GM23248 (cell line): ENCODE results near the gene MSGN1. TPM values are rescaled to one million over a fixed set of nuclear protein-coding genes. Genes with fewer than 3 reads are reported as not detected.

Experiments
- DNase-seq: peaks from one replicate; pipeline ENCODE4 v3.0.0-alpha.2; 2015
- H2AFZ ChIP-seq: fragments of 200-600 bp; sonication (generic); 2 replicates; pipeline ENCODE4 v1.6.1; 2016; ENCODE audit warnings: antibody characterized with exemption
- H3F3A ChIP-seq: fragments of 200-600 bp; sonication (generic); 2 replicates; pipeline ENCODE4 v1.6.1; 2016; ENCODE audit warnings: mild to moderate bottlenecking, antibody characterized with exemption, mixed run types; ENCODE audit not compliant: insufficient read depth
- H3K27ac ChIP-seq: fragments of 200-600 bp; sonication (generic); 2 replicates; pipeline ENCODE4 v1.5.1; 2016; ENCODE audit warnings: mild to moderate bottlenecking
- H3K27me3 ChIP-seq: fragments of 200-600 bp; sonication (generic); replicated peaks from 2 replicates; pipeline ENCODE4 v1.6.1; 2016; ENCODE audit warnings: mild to moderate bottlenecking; ENCODE audit not compliant: insufficient read depth
- H3K36me3 ChIP-seq: fragments of 200-600 bp; sonication (generic); 2 replicates; pipeline ENCODE4 v1.6.1; 2016; ENCODE audit warnings: low read depth, mild to moderate bottlenecking
- H3K4me1 ChIP-seq: fragments of 200-600 bp; sonication (generic); 2 replicates; pipeline ENCODE4 v1.6.1; 2016; ENCODE audit warnings: mild to moderate bottlenecking; ENCODE audit not compliant: insufficient read depth
- H3K4me2 ChIP-seq: fragments of 200-600 bp; sonication (generic); one replicate; pipeline ENCODE4 v1.6.1; 2016; ENCODE audit warnings: mild to moderate bottlenecking; ENCODE audit not compliant: unreplicated experiment
- H3K4me3 ChIP-seq: fragments of 200-600 bp; sonication (generic); 2 replicates; pipeline ENCODE4 v1.5.1; 2016; ENCODE audit warnings: mild to moderate bottlenecking
- H3K79me2 ChIP-seq: fragments of 200-600 bp; sonication (generic); 2 replicates; pipeline ENCODE4 v1.6.1; 2016; ENCODE audit warnings: mild to moderate bottlenecking; ENCODE audit not compliant: insufficient read depth
- H3K9ac ChIP-seq: fragments of 200-600 bp; sonication (generic); 2 replicates; pipeline ENCODE4 v1.6.1; 2016; ENCODE audit warnings: mild to moderate bottlenecking
- H3K9me2 ChIP-seq: fragments of 200-600 bp; sonication (generic); 2 replicates; pipeline ENCODE4 v1.6.1; 2016; ENCODE audit warnings: mixed run types, mild to moderate bottlenecking, moderate library complexity; ENCODE audit not compliant: insufficient read depth
- H3K9me3 ChIP-seq: fragments of 200-600 bp; sonication (generic); one replicate; pipeline ENCODE4 v1.6.1; 2017; ENCODE audit warnings: low read depth
- H4K20me1 ChIP-seq: fragments of 200-600 bp; sonication (generic); 2 replicates; pipeline ENCODE4 v1.6.0; 2016; ENCODE audit not compliant: insufficient read depth
- EZH2 ChIP-seq: fragments of 200-600 bp; sonication (generic); IDR thresholded peaks from 2 replicates; pipeline ENCODE4 v1.6.1; 2018; ENCODE audit warnings: antibody characterized with exemption, mild to moderate bottlenecking; ENCODE audit not compliant: insufficient read depth, poor library complexity, severe bottlenecking
- EZH2phosphoT487 ChIP-seq: fragments of 200-600 bp; sonication (generic); IDR thresholded peaks from 2 replicates; pipeline ENCODE4 v1.6.1; 2018; ENCODE audit warnings: antibody characterized with exemption, moderate library complexity, mild to moderate bottlenecking, low read depth; ENCODE audit not compliant: insufficient read depth
- WGBS, 2 experiments: methylation state at CpG; one replicate each; pipeline ENCODE4 v1.1.6; 2015 to 2017; ENCODE audit warnings: low lambda C conversion rate in 2 of 2, low coverage in 1 of 2; ENCODE audit errors: missing lambda C conversion rate in 2 of 2; 5-methylcytosine and 5-hydroxymethylcytosine counted together
- in situ Hi-C: fragments of 300-500 bp; cut with MboI; formaldehyde crosslinking; loops from 2 replicates; pipeline ENCODE4 v1.15.0; 2020
- polyA plus RNA-seq: library from polyadenylated mRNA; unstranded; fragments of >200 nt; fragmentation: Nextera tagmentation; extraction: Ambion mirVana; gene quantifications from 2 replicates; pipeline ENCODE4 v1.2.1, GENCODE V29; 2016
- total RNA-seq: library from RNA; depleted of rRNA; stranded (reverse); fragments of >200 nt; shearing (Covaris generic); gene quantifications from 2 replicates; pipeline ENCODE4 v1.2.3, GENCODE V29; 2014; rRNA removed

MSGN1 gene, protein sequence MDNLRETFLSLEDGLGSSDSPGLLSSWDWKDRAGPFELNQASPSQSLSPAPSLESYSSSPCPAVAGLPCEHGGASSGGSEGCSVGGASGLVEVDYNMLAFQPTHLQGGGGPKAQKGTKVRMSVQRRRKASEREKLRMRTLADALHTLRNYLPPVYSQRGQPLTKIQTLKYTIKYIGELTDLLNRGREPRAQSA
- total RNA-seq: not detected in 2 replicates
- not detected in 2 replicates for polyA plus RNA-seq

DNA sequence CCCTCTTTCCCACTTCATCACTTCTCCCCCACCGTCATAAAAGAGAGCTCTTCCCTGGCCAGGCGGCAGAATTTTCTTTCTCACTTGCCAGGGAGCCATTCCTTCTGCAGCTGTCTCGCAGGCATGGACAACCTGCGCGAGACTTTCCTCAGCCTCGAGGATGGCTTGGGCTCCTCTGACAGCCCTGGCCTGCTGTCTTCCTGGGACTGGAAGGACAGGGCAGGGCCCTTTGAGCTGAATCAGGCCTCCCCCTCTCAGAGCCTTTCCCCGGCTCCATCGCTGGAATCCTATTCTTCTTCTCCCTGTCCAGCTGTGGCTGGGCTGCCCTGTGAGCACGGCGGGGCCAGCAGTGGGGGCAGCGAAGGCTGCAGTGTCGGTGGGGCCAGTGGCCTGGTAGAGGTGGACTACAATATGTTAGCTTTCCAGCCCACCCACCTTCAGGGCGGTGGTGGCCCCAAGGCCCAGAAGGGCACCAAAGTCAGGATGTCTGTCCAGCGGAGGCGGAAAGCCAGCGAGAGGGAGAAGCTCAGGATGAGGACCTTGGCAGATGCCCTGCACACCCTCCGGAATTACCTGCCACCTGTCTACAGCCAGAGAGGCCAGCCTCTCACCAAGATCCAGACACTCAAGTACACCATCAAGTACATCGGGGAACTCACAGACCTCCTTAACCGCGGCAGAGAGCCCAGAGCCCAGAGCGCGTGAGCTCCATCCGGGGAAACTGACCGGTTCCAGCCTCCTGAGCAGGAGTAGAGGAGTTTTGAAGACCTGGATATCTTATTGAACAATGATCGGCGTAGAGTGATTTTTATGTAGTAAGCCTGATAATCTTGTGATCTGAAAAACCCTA, at the start of gene MSGN1:
TSS of gene MSGN1 (plus strand) at position 65 of the 850 bp plus-strand sequence. CDS start at position 124, 59 bp downstream.
- H3K9ac ChIP-seq: no peak within 1 kb of the TSS
- 75 to 81% methylated on average over 26 of the region's 26 CpGs for WGBS, 2 experiments
- H3K27me3 ChIP-seq: no peaks in the 10 kb centered on the region; the same call in 1 of the 2 replicates
- no peak within 1 kb of the TSS for H2AFZ ChIP-seq
- no peak within 1 kb of the TSS for H3K27ac ChIP-seq
- peaks cover 16% of the 10 kb centered on the region for H3F3A ChIP-seq
- H3K9me2 ChIP-seq: no peaks in the 10 kb centered on the region
- TF ChIP-seq EZH2: no peak
- TF ChIP-seq EZH2phosphoT487: no peak
- H3K79me2 ChIP-seq: no peaks in the 10 kb centered on the region
- H3K9me3 ChIP-seq: no peaks in the 10 kb centered on the region
- in situ Hi-C loops: no loop called here
- H3K4me3 ChIP-seq: no peak within 1 kb of the TSS
- no peak within 1 kb of the TSS for H3K4me2 ChIP-seq
- H4K20me1 ChIP-seq: no peaks in the 10 kb centered on the region
- no peak for DNase-seq
- no peaks in the 10 kb centered on the region for H3K36me3 ChIP-seq
- H3K4me1 ChIP-seq: peaks cover 12% of the 10 kb centered on the region

DNA sequence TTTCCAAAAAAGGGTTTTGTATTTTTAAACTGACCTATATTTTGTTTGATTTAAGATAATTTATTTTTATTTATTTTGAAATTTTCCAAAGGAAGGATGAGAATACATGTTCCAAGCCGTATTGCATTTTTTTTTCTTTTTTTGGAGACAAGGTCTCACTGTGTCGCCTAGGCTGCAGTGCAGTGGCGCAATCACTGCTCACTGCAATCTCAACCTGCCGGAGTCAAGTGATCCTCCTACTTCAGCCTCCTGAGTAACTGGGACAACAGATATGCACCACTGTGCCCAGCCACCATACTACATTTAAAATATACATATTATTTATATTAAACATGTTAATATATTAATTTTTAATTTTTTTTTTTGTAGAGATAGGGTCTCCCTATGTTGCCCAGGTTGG, 47.4 kb upstream of the MSGN1 start:
- WGBS, 2 experiments: 89 to 94% methylated on average over 4 of the region's 4 CpGs

DNA sequence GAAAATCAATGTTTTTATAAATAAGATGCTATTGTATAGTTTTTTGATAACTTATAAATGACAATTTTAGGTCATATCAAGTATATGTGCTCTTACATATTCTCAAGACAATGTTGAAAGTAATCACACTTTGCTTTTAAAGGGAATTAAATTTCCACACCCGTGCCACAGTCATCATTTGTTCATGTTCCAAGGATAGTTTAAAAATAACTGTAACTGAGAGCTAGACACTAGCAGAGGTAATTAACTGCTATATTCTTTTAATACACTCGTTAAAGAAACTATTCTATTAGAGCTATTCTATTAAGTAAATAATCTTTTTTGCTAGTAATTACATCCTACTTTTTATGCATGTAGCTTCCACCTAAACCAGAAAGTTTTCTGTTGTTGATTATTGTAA, 44.3 kb upstream of the MSGN1 start:
- H3K9me2 ChIP-seq: no peaks in the 10 kb centered on the region
- in situ Hi-C loops: no loop called here
- no peak overlapping the region for H3K4me2 ChIP-seq
- no peak overlapping the region for H3K27ac ChIP-seq
- no peak overlapping the region for H3K4me3 ChIP-seq
- H3F3A ChIP-seq: no peaks in the 10 kb centered on the region
- no peak overlapping the region for H2AFZ ChIP-seq
- no peak for DNase-seq
- H3K9ac ChIP-seq: no peak overlapping the region
- no peaks in the 10 kb centered on the region for H3K4me1 ChIP-seq
- peaks cover 1% of the 10 kb centered on the region; the same call in 1 of the 2 replicates for H3K36me3 ChIP-seq
- no peaks in the 10 kb centered on the region for H4K20me1 ChIP-seq
- no peak for TF ChIP-seq EZH2phosphoT487
- TF ChIP-seq EZH2: no peak
- H3K79me2 ChIP-seq: no peaks in the 10 kb centered on the region
- H3K9me3 ChIP-seq: no peaks in the 10 kb centered on the region
- 71 to 78% methylated on average over 2 of the region's 2 CpGs for WGBS, 2 experiments
- no peaks in the 10 kb centered on the region for H3K27me3 ChIP-seq

More for the DNA sequence above, 47.4 kb upstream of the MSGN1 start:
- H3F3A ChIP-seq: no peaks in the 10 kb centered on the region
- H3K4me3 ChIP-seq: no peak overlapping the region
- no peaks in the 10 kb centered on the region for H3K27me3 ChIP-seq
- no peaks in the 10 kb centered on the region for H3K4me1 ChIP-seq
- TF ChIP-seq EZH2: no peak
- TF ChIP-seq EZH2phosphoT487: no peak
- in situ Hi-C loops: no loop called here
- H3K36me3 ChIP-seq: peaks cover 8% of the 10 kb centered on the region; the same call in 1 of the 2 replicates
- H3K9me3 ChIP-seq: no peaks in the 10 kb centered on the region
- no peaks in the 10 kb centered on the region for H3K79me2 ChIP-seq
- no peak overlapping the region for H3K9ac ChIP-seq
- DNase-seq: no peak
- H3K27ac ChIP-seq: no peak overlapping the region
- H3K4me2 ChIP-seq: no peak overlapping the region
- no peak overlapping the region for H2AFZ ChIP-seq
- no peaks in the 10 kb centered on the region for H4K20me1 ChIP-seq
- H3K9me2 ChIP-seq: no peaks in the 10 kb centered on the region

DNA sequence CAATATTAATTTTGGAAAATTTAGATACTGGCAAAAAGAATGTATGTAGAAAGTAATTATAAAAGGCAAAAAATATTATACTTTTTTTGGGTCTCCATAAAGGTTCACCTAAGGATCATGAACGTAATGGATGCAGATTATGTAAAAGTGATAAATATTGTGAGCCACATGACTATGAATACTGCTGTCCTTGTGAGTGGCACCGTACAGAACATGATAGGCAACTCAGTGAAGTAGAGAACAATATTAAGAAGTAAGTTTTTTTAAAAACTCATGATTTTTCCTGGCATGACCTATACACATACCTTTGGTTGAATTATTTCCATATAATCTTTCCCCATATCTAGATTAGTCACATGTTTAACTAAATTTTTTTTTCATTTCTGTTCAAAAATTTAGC, 43.7 kb upstream of the MSGN1 start:
- 98 to 99% methylated on average over 2 of the region's 2 CpGs for WGBS, 2 experiments
- in situ Hi-C loops: no loop called here
- no peak overlapping the region for H3K27ac ChIP-seq
- no peak overlapping the region for H3K9ac ChIP-seq
- H3K79me2 ChIP-seq: no peaks in the 10 kb centered on the region
- TF ChIP-seq EZH2 (no peak), EZH2phosphoT487 (no peak)
- no peaks in the 10 kb centered on the region for H3K4me1 ChIP-seq
- no peaks in the 10 kb centered on the region for H4K20me1 ChIP-seq
- DNase-seq: no peak
- no peaks in the 10 kb centered on the region for H3K9me2 ChIP-seq
- H3K27me3 ChIP-seq: no peaks in the 10 kb centered on the region
- no peak overlapping the region for H3K4me2 ChIP-seq
- H2AFZ ChIP-seq: no peak overlapping the region
- H3K9me3 ChIP-seq: no peaks in the 10 kb centered on the region
- no peaks in the 10 kb centered on the region for H3F3A ChIP-seq
- H3K36me3 ChIP-seq: no peaks in the 10 kb centered on the region
- no peak overlapping the region for H3K4me3 ChIP-seq
